Smooth muscle cell (in vitro differentiated cells): Measurements from ENCODE around the gene MGAT1. TPM values are rescaled to one million over a fixed set of nuclear protein-coding genes. Genes with fewer than 3 reads are reported as not detected.

Experiments used
- DNase-seq: peaks from one replicate; lab custom pipeline; 2025; ENCODE audit not compliant: unreplicated experiment; lab: John Stamatoyannopoulos, UW
- H2AFZ ChIP-seq: fragments of 200-600 bp; sonication (generic); 2 replicates; pipeline ENCODE4 v1.6.0; 2016; ENCODE audit warnings: antibody characterized with exemption, low read depth, mild to moderate bottlenecking
- H3F3A ChIP-seq: fragments of 200-600 bp; sonication (generic); 2 replicates; pipeline ENCODE4 v1.6.0; 2017; ENCODE audit warnings: antibody characterized with exemption, low read depth
- H3K27ac ChIP-seq: fragments of 200-600 bp; sonication (generic); 2 replicates; pipeline ENCODE4 v1.5.1; 2016; ENCODE audit warnings: low read depth, mild to moderate bottlenecking
- H3K27me3 ChIP-seq: fragments of 200-600 bp; sonication (generic); 2 replicates; pipeline ENCODE4 v1.6.1; 2016; ENCODE audit warnings: low read depth, mild to moderate bottlenecking
- H3K36me3 ChIP-seq: fragments of 200-600 bp; sonication (generic); 2 replicates; pipeline ENCODE4 v1.5.1; 2016; ENCODE audit warnings: low read depth
- H3K4me1 ChIP-seq: fragments of 200-600 bp; sonication (generic); 2 replicates; pipeline ENCODE4 v1.5.1; 2016; ENCODE audit warnings: low read depth
- H3K4me2 ChIP-seq: fragments of 200-600 bp; sonication (generic); 2 replicates; pipeline ENCODE4 v1.6.0; 2016; ENCODE audit warnings: mild to moderate bottlenecking
- H3K4me3 ChIP-seq: fragments of 200-600 bp; sonication (generic); 2 replicates; pipeline ENCODE4 v1.5.1; 2016; ENCODE audit warnings: mild to moderate bottlenecking
- H3K79me2 ChIP-seq: fragments of 200-600 bp; sonication (generic); 2 replicates; pipeline ENCODE4 v1.6.0; 2016; ENCODE audit warnings: low read depth, mild to moderate bottlenecking
- H3K9ac ChIP-seq: fragments of 200-600 bp; sonication (generic); 2 replicates; pipeline ENCODE4 v1.6.0; 2016; ENCODE audit warnings: low read depth
- H3K9me3 ChIP-seq: fragments of 200-600 bp; sonication (generic); replicated peaks from 2 replicates; pipeline ENCODE4 v1.5.1; 2016; ENCODE audit warnings: low read depth
- H4K20me1 ChIP-seq: fragments of 200-600 bp; sonication (generic); 2 replicates; pipeline ENCODE4 v1.6.0; 2016; ENCODE audit warnings: low read depth
- WGBS: methylation state at CpG from one replicate; pipeline ENCODE4 v1.1.7; 2016; ENCODE audit warnings: low lambda C conversion rate; 5-methylcytosine and 5-hydroxymethylcytosine counted together
- polyA plus RNA-seq: library from polyadenylated mRNA; unstranded; fragments of >200 nt; fragmentation: Nextera tagmentation; extraction: Ambion mirVana; gene quantifications from 2 replicates; pipeline ENCODE4 v1.2.1, GENCODE V29; 2016
- total RNA-seq: library from RNA; depleted of rRNA; stranded (reverse); fragments of >200 nt; gene quantifications from 2 replicates; pipeline ENCODE4 v1.2.3, GENCODE V29; 2014
- TF ChIP-seq, protein P1 (sequence below): fragments of 200-600 bp; sonication (generic); IDR thresholded peaks from 2 replicates; pipeline ENCODE4 v1.5.1; 2017; ENCODE audit warnings: borderline replicate concordance, mild to moderate bottlenecking, antibody characterized with exemption; ENCODE audit not compliant: insufficient read depth, poor library complexity, severe bottlenecking

MGAT1 gene
- total and polyA plus RNA-seq, 2 experiments from 2014 or later, result 128 to 161 TPM

DNA sequence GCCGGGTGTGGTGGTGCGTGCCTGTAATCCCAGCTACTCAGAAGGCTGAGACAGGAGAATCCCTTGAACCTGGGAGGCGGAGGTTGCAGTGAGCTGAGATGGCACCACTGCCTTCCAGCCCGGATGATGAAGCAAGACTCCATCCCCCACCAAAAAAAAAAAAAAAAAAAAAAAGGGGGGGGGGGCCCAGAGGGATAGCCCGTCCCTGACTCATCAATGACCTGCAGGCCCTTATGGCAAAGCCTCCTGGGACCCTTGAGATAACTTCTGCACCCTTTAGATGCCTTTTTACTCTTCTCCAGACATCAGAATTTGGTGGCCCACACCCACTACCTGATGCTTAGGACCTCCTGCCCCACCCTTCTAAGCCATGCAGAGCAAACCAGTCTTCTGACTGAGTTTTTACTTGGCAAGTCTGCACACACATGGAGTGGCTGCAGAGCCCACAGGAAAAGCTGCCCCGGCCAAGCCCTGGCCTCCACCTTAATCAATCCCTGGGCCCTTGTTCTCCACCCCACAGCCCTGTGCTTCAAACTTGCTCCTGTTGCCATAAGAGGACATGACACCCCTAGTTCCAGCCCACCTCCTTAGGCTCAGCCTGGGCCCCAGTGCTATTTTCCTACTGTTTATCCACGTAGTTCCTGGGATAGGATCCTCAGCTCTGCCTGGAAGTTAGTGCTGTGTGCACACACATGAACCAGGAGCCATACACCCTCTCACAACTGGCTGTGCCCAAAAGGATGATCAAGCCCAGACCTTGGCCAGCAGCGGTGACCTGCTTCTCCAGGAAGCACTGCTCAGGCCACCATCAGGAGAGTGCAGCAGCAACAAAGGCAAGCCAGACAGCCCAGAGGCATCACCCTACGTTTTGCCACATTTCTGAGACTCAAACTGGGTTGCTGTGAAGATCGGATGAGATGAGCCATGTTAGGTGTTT, 5.1 kb downstream of the MGAT1 start:
- H3K36me3 ChIP-seq, result no peaks in the 10 kb centered on the region
- H3F3A ChIP-seq, result peaks cover 9% of the 10 kb centered on the region
- no peak overlapping the region for H3K9ac ChIP-seq
- H3K79me2 ChIP-seq, result peaks cover 95% of the 10 kb centered on the region
- no peak overlapping the region for H3K4me3 ChIP-seq
- peak overlapping the region; percentile 98 for H3K27ac ChIP-seq
- peaks cover 96% of the 10 kb centered on the region for H4K20me1 ChIP-seq
- TF ChIP-seq, protein P1, sequence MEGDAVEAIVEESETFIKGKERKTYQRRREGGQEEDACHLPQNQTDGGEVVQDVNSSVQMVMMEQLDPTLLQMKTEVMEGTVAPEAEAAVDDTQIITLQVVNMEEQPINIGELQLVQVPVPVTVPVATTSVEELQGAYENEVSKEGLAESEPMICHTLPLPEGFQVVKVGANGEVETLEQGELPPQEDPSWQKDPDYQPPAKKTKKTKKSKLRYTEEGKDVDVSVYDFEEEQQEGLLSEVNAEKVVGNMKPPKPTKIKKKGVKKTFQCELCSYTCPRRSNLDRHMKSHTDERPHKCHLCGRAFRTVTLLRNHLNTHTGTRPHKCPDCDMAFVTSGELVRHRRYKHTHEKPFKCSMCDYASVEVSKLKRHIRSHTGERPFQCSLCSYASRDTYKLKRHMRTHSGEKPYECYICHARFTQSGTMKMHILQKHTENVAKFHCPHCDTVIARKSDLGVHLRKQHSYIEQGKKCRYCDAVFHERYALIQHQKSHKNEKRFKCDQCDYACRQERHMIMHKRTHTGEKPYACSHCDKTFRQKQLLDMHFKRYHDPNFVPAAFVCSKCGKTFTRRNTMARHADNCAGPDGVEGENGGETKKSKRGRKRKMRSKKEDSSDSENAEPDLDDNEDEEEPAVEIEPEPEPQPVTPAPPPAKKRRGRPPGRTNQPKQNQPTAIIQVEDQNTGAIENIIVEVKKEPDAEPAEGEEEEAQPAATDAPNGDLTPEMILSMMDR, result no peak
- H3K4me1 ChIP-seq, result peaks cover 18% of the 10 kb centered on the region
- DNase-seq, result no peak
- 91% methylated on average over 10 of the region's 10 CpGs for WGBS
- no peak overlapping the region for H2AFZ ChIP-seq
- H3K27me3 ChIP-seq, result no peaks in the 10 kb centered on the region
- H3K4me2 ChIP-seq, result no peak overlapping the region
- no peaks in the 10 kb centered on the region for H3K9me3 ChIP-seq

DNA sequence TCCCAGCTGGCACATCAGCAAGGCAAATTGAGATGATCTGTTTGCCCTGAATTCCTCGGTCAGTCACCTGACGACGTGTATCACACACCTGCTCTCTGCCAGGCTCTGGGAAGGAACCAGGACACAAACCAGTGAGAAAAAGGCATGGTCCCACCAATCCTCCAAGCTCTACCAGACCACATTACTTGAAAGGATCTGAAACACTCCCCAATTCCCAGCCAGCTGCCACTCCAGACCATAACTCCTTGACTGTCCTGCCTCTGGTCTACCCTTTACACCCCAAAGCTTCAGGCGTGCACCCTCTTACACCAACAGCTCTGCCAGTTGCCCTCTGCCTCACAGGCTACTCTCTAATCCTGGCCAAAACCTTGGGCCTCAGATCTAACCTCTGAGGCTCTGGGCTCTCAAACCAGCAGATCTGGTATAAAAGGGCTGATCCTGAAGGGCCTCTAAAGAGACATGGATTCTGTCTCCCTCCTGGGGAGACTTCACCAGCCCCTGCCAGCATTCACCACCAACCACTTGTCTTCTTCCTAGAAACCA, 6.8 kb downstream of the MGAT1 start:
- Histone ChIP-seq H3K27me3 (no peaks in the 10 kb centered on the region), H3K4me1 (peaks cover 7% of the 10 kb centered on the region), H3K4me3 (no peak overlapping the region), H3K4me2 (no peak overlapping the region), H4K20me1 (peaks cover 100% of the 10 kb centered on the region), H3K36me3 (no peaks in the 10 kb centered on the region), H2AFZ (no peak overlapping the region), H3F3A (peaks cover 9% of the 10 kb centered on the region), H3K79me2 (peaks cover 98% of the 10 kb centered on the region), H3K9me3 (no peaks in the 10 kb centered on the region), H3K9ac (no peak overlapping the region), H3K27ac (no peak overlapping the region)
- TF ChIP-seq, protein P1, result no peak
- WGBS, result 77% methylated on average over 4 of the region's 4 CpGs
- no peak for DNase-seq

DNA sequence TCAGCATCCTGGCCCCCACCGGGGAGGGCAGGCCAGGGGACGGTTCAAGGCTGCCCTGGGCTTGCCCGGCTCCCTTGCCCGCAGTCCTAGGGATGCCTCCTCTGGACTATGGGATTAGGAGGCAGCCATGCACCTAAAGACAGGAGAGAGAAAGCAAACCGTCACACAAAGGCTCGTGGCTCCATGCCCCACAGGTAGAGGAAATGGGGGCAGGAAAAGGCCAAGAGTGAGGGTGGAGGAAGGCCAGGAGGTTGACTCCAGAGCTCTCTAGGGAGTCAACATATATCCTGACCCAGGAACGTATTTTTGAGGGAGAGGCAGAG, 9.7 kb downstream of the MGAT1 start:
- Histone ChIP-seq H3K4me1 (no peaks in the 10 kb centered on the region), H3F3A (no peaks in the 10 kb centered on the region), H3K4me2 (no peak overlapping the region), H3K36me3 (no peaks in the 10 kb centered on the region), H3K9me3 (no peaks in the 10 kb centered on the region), H3K9ac (no peak overlapping the region), H3K4me3 (no peak overlapping the region), H2AFZ (no peak overlapping the region), H4K20me1 (peaks cover 97% of the 10 kb centered on the region), H3K79me2 (peaks cover 87% of the 10 kb centered on the region), H3K27ac (no peak overlapping the region), H3K27me3 (no peaks in the 10 kb centered on the region)
- no peak for DNase-seq
- WGBS, result 97% methylated on average over 7 of the region's 7 CpGs
- TF ChIP-seq, protein P1, result no peak
